ENCODE results near the gene MAP3K6. TPM values are rescaled to one million over a fixed set of nuclear protein-coding genes. Genes with fewer than 3 reads are reported as not detected.

The MAP3K6 gene
- total and polyA plus RNA-seq, 2 of the 13 experiments (the other 11 are each of a cell fraction or from before 2014, with no cell fraction given): 2.7 to 3.2 TPM

- TF ChIP-seq ZNF3 (CRISPR knock-in tag; IDR thresholded peaks at IDR 0.05) (no peak), ZNF44 (CRISPR knock-in tag; IDR thresholded peaks at IDR 0.05) (no peak)
Observed at GRCh38 chr1:27412502-27412901, 45.7 kb upstream of the MAP3K6 start (continued).

GRCh38 chr1:27410709-27411108, 43.9 kb upstream of the MAP3K6 start:
- DNase-seq (ENCODE audit: low spot score) (no peak), ATAC-seq (no peak), FAIRE-seq (no peak)
- WGBS (ENCODE audit: low lambda C conversion rate): 92% methylated on average over 2 of the region's 2 CpGs
- Histone ChIP-seq H3K27ac (ENCODE audit: extremely low read length, insufficient read depth, low read length) (no peak overlapping the region), H3K79me2 (ENCODE audit: insufficient read depth, low read length) (no peaks in the 10 kb centered on the region), H3K4me3 (replicated peaks in 1 of 3; ENCODE audit: insufficient read depth in 1 of 3, low read depth in 2 of 3, low read length in 3 of 3) (no peak overlapping the region), H3K9me3 (ENCODE audit: low read length) (no peaks in the 10 kb centered on the region), H3K36me3 (replicated peaks in 1 of 2; ENCODE audit: control insufficient read depth in 1 of 2, insufficient read depth in 2 of 2, low read length in 2 of 2) (peaks cover 32 to 77% of the 10 kb centered on the region in 2 experiments), H3K4me2 (ENCODE audit: low read depth, low read length) (no peak overlapping the region), H3K27me3 (ENCODE audit: control insufficient read depth in 1 of 2, insufficient read depth in 2 of 2, low read length in 2 of 2) (no peaks in the 10 kb centered on the region), H3K9ac (ENCODE audit: insufficient read depth, low read depth, low read length) (no peak overlapping the region), H3K4me1 (ENCODE audit: insufficient read depth, low read length) (no peaks in the 10 kb centered on the region), H2AFZ (ENCODE audit: low read length) (no peak overlapping the region), H4K20me1 (ENCODE audit: insufficient read depth, low read length) (no peaks in the 10 kb centered on the region)
- POLR2A ChIA-PET: no interaction called here
- in situ Hi-C loops (cut with HindIII; ENCODE audit: extremely low pct_ligation_motif_present, low pct_unique_long_range_greater_than_20kb): no loop called here
- BruUV-seq (replicated peaks): no TSS peak
- intact Hi-C loops (cut with micrococcal nuclease; ENCODE audit: unreplicated experiment): no loop called here
- CTCF ChIA-PET (ENCODE audit: low intra/inter-chr PET ratio, low total read pairs): no interaction called here
- TF ChIP-seq ZNF746 (CRISPR knock-in tag; IDR thresholded peaks at IDR 0.05): no peak
- TF ChIP-seq YY1 (IDR thresholded peaks at IDR 0.05; ENCODE audit: insufficient read depth, insufficient replicate concordance, low read depth, low read length): no peak
- TF ChIP-seq ZNF280B (CRISPR knock-in tag; IDR thresholded peaks at IDR 0.05; ENCODE audit: borderline replicate concordance): no peak
- TF ChIP-seq JARID2 (CRISPR knock-in tag; IDR thresholded peaks at IDR 0.05; ENCODE audit: insufficient replicate concordance): no peak
- no peak for TF ChIP-seq KLF13 (CRISPR knock-in tag; IDR thresholded peaks at IDR 0.05)
- no peak for TF ChIP-seq REL (CRISPR knock-in tag; conservative IDR thresholded peaks at IDR 0.05)
- no peak for TF ChIP-seq U2AF1 (optimal IDR thresholded peaks at IDR 0.05; ENCODE audit: low read depth, low read length)
- TF ChIP-seq YEATS4 (CRISPR knock-in tag; IDR thresholded peaks at IDR 0.05; ENCODE audit: borderline replicate concordance): no peak
- TF ChIP-seq ZNF710 (CRISPR knock-in tag; IDR thresholded peaks at IDR 0.05; ENCODE audit: borderline replicate concordance): no peak
- no peak for TF ChIP-seq ZSCAN22 (CRISPR knock-in tag; IDR thresholded peaks at IDR 0.05)
- TF ChIP-seq FLYWCH1 (CRISPR knock-in tag; IDR thresholded peaks at IDR 0.05): no peak
